Chondrocyte (in vitro differentiated cells): ENCODE measurements around the gene DCDC2B. TPM values are rescaled to one million over a fixed set of nuclear protein-coding genes. Genes with fewer than 3 reads are reported as not detected.

Experiments
- DNase-seq: peaks from one replicate; pipeline ENCODE4 v3.0.0; 2021; ENCODE audit warnings: mixed read lengths, low spot score
- H3K27ac Mint-ChIP-seq: one replicate; pipeline ENCODE4 v1.8.0; 2021; ENCODE audit warnings: mild to moderate bottlenecking, moderate library complexity, mixed read lengths; ENCODE audit not compliant: unreplicated experiment
- H3K27me3 Mint-ChIP-seq: 2 replicates; pipeline ENCODE4 v1.8.0; 2021; ENCODE audit warnings: low read depth, mixed read lengths
- H3K36me3 Mint-ChIP-seq: 2 replicates; pipeline ENCODE4 v1.8.0; 2021; ENCODE audit warnings: low read depth, mixed read lengths
- H3K4me1 Mint-ChIP-seq: 2 replicates; pipeline ENCODE4 v1.8.0; 2021; ENCODE audit warnings: low read depth, mild to moderate bottlenecking, mixed read lengths
- H3K4me3 Mint-ChIP-seq: one replicate; pipeline ENCODE4 v1.8.0; 2021; ENCODE audit warnings: mild to moderate bottlenecking, moderate library complexity, mixed read lengths; ENCODE audit not compliant: unreplicated experiment
- H3K9me3 Mint-ChIP-seq: 2 replicates; pipeline ENCODE4 v1.8.0; 2021; ENCODE audit warnings: low read depth, mixed read lengths
- CTCF ChIP-seq: fragments of 200-600 bp; sonication (generic); IDR thresholded peaks from 2 replicates; pipeline ENCODE4 v1.5.0; 2021; ENCODE audit warnings: antibody characterized with exemption, mild to moderate bottlenecking, moderate library complexity
- total RNA-seq: library from RNA; stranded (reverse); gene quantifications from 3 replicates; pipeline ENCODE4 v1.2.1, GENCODE V29; 2021

The DCDC2B gene
- total RNA-seq, 1 donor from 2014 or later: not detected

- TF ChIP-seq CTCF: no peak
- DNase-seq: no peak
- H3K4me3 Mint-ChIP-seq: no peak overlapping the region
- H3K27ac Mint-ChIP-seq: peak overlapping the region; percentile 54
- peaks cover 45% of the 10 kb centered on the region for H3K36me3 Mint-ChIP-seq
- H3K27me3 Mint-ChIP-seq: no peaks in the 10 kb centered on the region
- peaks cover 44% of the 10 kb centered on the region for H3K4me1 Mint-ChIP-seq
- H3K9me3 Mint-ChIP-seq: no peaks in the 10 kb centered on the region
These were observed 11.8 kb upstream of the DCDC2B start for GRCh38 chr1:32197074-32197473.

GRCh38 chr1:32197837-32198236 is 11.1 kb upstream of the DCDC2B start:
- DNase-seq: no peak
- H3K9me3 Mint-ChIP-seq: no peaks in the 10 kb centered on the region
- no peak overlapping the region for H3K4me3 Mint-ChIP-seq
- no peaks in the 10 kb centered on the region for H3K27me3 Mint-ChIP-seq
- H3K36me3 Mint-ChIP-seq: peaks cover 37% of the 10 kb centered on the region
- peak overlapping the region; percentile 57 for H3K27ac Mint-ChIP-seq
- H3K4me1 Mint-ChIP-seq: peaks cover 48% of the 10 kb centered on the region
- no peak for TF ChIP-seq CTCF

- Mint-ChIP-seq H3K4me3 (no peak overlapping the region), H3K36me3 (peaks cover 32% of the 10 kb centered on the region), H3K27me3 (no peaks in the 10 kb centered on the region), H3K4me1 (peaks cover 48% of the 10 kb centered on the region), H3K9me3 (no peaks in the 10 kb centered on the region), H3K27ac (peak overlapping the region; percentile 57)
- DNase-seq: no peak
- no peak for TF ChIP-seq CTCF
These were observed 10.4 kb upstream of the DCDC2B start for GRCh38 chr1:32198237-32199042.

DNA sequence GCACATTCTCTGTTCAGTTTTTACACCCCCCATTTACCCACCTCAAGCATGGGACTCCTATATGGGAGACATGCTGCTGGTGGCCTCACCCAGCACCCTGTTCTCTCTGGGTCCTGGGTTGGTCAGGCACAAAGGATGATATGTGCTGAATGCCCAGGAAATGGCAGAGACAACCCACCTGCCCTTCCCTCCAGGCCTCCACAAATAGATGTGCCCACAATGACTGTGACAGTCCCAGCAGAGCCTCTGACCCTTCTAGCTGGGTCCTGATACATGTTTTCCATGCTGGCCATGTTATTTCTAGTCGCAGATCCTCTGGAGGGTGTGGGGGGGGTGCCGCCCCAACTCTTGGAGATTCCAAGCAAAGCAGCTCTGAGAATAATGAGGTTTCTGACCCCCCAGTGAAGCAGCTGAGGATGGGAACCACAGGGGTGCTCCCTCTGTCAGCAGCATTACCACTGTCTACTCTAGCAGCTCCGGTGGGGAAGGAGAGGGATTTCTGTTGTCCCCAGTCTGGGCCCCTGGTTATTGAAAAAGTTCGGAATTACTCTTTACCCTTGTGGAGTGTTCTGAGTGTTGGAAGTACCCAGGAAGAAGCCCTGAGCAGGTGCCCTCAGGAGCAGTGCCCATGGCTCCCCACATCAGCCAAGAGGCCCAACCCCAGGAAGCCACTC is 9.7 kb upstream of the DCDC2B start:
- Mint-ChIP-seq H3K9me3 (no peaks in the 10 kb centered on the region), H3K27ac (peak overlapping the region; percentile 93), H3K4me3 (no peak overlapping the region), H3K4me1 (peaks cover 48% of the 10 kb centered on the region), H3K36me3 (peaks cover 27% of the 10 kb centered on the region), H3K27me3 (no peaks in the 10 kb centered on the region)
- no peak for DNase-seq
- no peak for TF ChIP-seq CTCF

DNA sequence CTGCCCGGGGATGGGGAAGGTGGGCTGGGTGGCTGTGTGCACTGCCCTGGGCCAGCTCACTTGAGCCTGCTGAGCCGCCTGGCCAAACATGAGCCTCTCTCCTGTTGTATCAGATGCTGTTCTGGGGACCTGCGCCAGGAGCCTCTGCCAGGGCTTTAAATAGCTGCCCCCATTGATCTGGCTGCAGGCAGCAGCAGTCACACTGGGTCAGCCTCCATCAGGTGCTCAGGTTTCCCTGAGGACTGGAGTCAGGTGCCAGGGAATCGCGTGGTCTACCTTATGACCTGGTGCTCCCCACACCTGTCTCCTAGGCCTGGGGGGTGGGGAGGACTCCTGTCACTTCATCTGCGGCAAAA is 9.2 kb upstream of the DCDC2B start:
- DNase-seq: no peak
- Mint-ChIP-seq H3K36me3 (peaks cover 22% of the 10 kb centered on the region), H3K27ac (peak overlapping the region; percentile 93), H3K4me3 (peak overlapping the region; percentile 85), H3K27me3 (no peaks in the 10 kb centered on the region), H3K9me3 (no peaks in the 10 kb centered on the region), H3K4me1 (peaks cover 49% of the 10 kb centered on the region)
- TF ChIP-seq CTCF: no peak
